ENCODE data around the gene PCDH8. TPM values are rescaled to one million over a fixed set of nuclear protein-coding genes. Genes with fewer than 3 reads are reported as not detected.

PCDH8 gene
- total and polyA plus RNA-seq, 2 of the 4 experiments (the other 2 are of a cell fraction), result not detected

DNA sequence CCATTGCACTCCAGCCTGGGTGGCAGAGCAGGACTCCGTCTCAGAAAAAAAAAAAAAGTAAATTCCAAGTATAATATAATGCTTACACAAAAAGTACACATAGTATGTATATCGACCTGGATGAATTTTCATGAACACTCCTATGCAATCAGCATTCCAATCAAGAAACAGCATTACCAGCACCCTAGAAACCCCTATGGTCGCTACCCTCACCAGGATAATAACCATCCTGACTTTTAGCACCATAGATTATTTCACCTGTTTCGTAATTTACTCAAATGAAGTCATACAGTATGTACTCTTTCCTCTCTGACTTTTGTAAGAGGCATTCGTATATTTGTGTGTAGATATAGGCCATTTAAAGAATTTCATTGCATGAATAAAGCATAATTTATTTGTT, 47.6 kb downstream of the PCDH8 start:
- no peak overlapping the region for H4K91ac ChIP-seq (ENCODE audit: insufficient read depth, low read depth, low read length)
- no peak overlapping the region for H3K14ac ChIP-seq (replicated peaks; ENCODE audit: low read depth, low read length)
- H2AK5ac ChIP-seq (ENCODE audit: low read depth, low read length), result no peak overlapping the region
- TF ChIP-seq BHLHE40 (IDR thresholded peaks at IDR 0.05; ENCODE audit: low read depth, low read length) (no peak), SMC3 (IDR thresholded peaks at IDR 0.05; ENCODE audit: low read depth, low read length) (no peak), RCOR1 (IDR thresholded peaks at IDR 0.05; ENCODE audit: insufficient replicate concordance, low read length) (no peak), POLR2A (IDR thresholded peaks at IDR 0.05; ENCODE audit: low read depth, low read length) (no peak), RAD21 (IDR thresholded peaks at IDR 0.05; ENCODE audit: low read length) (no peak), MAFK (IDR thresholded peaks at IDR 0.05; ENCODE audit: low read depth, low read length) (no peak), CEBPB (IDR thresholded peaks at IDR 0.05; ENCODE audit: low read depth, low read length) (no peak), NFE2L2 (IDR thresholded peaks at IDR 0.05; ENCODE audit: low read depth, low read length) (no peak), FOS (IDR thresholded peaks at IDR 0.05; ENCODE audit: low read depth, low read length) (no peak), RFX5 (IDR thresholded peaks at IDR 0.05; ENCODE audit: low read depth, low read length) (no peak), MXI1 (IDR thresholded peaks at IDR 0.05; ENCODE audit: borderline replicate concordance, low read depth, low read length) (no peak), CHD1 (IDR thresholded peaks at IDR 0.05; ENCODE audit: low read depth, low read length) (no peak), MAZ (IDR thresholded peaks at IDR 0.05; ENCODE audit: borderline replicate concordance, low read depth, low read length) (no peak)
- TF ChIP-seq, protein P1, sequence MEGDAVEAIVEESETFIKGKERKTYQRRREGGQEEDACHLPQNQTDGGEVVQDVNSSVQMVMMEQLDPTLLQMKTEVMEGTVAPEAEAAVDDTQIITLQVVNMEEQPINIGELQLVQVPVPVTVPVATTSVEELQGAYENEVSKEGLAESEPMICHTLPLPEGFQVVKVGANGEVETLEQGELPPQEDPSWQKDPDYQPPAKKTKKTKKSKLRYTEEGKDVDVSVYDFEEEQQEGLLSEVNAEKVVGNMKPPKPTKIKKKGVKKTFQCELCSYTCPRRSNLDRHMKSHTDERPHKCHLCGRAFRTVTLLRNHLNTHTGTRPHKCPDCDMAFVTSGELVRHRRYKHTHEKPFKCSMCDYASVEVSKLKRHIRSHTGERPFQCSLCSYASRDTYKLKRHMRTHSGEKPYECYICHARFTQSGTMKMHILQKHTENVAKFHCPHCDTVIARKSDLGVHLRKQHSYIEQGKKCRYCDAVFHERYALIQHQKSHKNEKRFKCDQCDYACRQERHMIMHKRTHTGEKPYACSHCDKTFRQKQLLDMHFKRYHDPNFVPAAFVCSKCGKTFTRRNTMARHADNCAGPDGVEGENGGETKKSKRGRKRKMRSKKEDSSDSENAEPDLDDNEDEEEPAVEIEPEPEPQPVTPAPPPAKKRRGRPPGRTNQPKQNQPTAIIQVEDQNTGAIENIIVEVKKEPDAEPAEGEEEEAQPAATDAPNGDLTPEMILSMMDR (conservative IDR thresholded peaks at IDR 0.05; ENCODE audit: low read depth, low read length), result no peak
- TF ChIP-seq, protein P2, sequence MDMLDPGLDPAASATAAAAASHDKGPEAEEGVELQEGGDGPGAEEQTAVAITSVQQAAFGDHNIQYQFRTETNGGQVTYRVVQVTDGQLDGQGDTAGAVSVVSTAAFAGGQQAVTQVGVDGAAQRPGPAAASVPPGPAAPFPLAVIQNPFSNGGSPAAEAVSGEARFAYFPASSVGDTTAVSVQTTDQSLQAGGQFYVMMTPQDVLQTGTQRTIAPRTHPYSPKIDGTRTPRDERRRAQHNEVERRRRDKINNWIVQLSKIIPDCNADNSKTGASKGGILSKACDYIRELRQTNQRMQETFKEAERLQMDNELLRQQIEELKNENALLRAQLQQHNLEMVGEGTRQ (IDR thresholded peaks at IDR 0.05; ENCODE audit: low read depth, low read length), result no peak
- TF ChIP-seq, protein P3, sequence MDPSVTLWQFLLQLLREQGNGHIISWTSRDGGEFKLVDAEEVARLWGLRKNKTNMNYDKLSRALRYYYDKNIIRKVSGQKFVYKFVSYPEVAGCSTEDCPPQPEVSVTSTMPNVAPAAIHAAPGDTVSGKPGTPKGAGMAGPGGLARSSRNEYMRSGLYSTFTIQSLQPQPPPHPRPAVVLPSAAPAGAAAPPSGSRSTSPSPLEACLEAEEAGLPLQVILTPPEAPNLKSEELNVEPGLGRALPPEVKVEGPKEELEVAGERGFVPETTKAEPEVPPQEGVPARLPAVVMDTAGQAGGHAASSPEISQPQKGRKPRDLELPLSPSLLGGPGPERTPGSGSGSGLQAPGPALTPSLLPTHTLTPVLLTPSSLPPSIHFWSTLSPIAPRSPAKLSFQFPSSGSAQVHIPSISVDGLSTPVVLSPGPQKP (IDR thresholded peaks at IDR 0.05; ENCODE audit: borderline replicate concordance, low read depth, low read length), result no peak
- no peak overlapping the region for H2BK20ac ChIP-seq (ENCODE audit: low read depth, low read length)
- no peak overlapping the region for H2BK5ac ChIP-seq (ENCODE audit: low read depth, low read length, poor library complexity, severe bottlenecking)
- H3K79me1 ChIP-seq (ENCODE audit: low read depth in 1 of 2, low read length in 2 of 2), result no peaks in the 10 kb centered on the region
- no peaks in the 10 kb centered on the region for H3K27me3 ChIP-seq (ENCODE audit: control insufficient read depth, insufficient read depth, low read length)
- no peaks in the 10 kb centered on the region for H3K36me3 ChIP-seq (ENCODE audit: control insufficient read depth, insufficient read depth, low read length)
- no CpG with 5 or more reads among the region's 5 CpGs for WGBS, 2 experiments (ENCODE audit: extremely low coverage in 2 of 2, insufficient read length in 1 of 2)
- H3K4ac ChIP-seq (ENCODE audit: low read depth, low read length), result no peak overlapping the region
- H3K4me1 ChIP-seq (ENCODE audit: control insufficient read depth, insufficient read depth, low read length), result no peaks in the 10 kb centered on the region
- dilution Hi-C loops (cut with HindIII; ENCODE audit: low sequenced_read_pairs, unreplicated experiment) (no loop called here), intact Hi-C loops (cut with micrococcal nuclease) (no loop called here), in situ Hi-C loops (cut with MboI; ENCODE audit: low sequenced_read_pairs) (no loop called here)
- H2BK120ac ChIP-seq (ENCODE audit: low read depth, low read length), result no peak overlapping the region
- no peaks in the 10 kb centered on the region for H3K9me1 ChIP-seq (ENCODE audit: insufficient read depth, low read length)
- ChIA-PET CTCF (no interaction called here), POLR2A (ENCODE audit: unreplicated experiment) (no interaction called here)
- H3K18ac ChIP-seq (ENCODE audit: low read depth, low read length), result no peak overlapping the region
- H3K27ac ChIP-seq (ENCODE audit: insufficient read depth, low read length), result no peak overlapping the region
- no peak for DNase-seq
- H3K4me3 ChIP-seq (ENCODE audit: insufficient read depth, low read depth, low read length), result no peak overlapping the region
- no peak overlapping the region for H3K23ac ChIP-seq (ENCODE audit: low read depth, low read length)
- no peak overlapping the region for H3K4me2 ChIP-seq (ENCODE audit: low read depth, low read length)
- no peak overlapping the region for H2AK9ac ChIP-seq (replicated peaks; ENCODE audit: low read depth, low read length, poor library complexity)
- ATAC-seq (ENCODE audit: low read depth), result no peak
- no peak overlapping the region for H3K9ac ChIP-seq (ENCODE audit: low read depth, low read length)
- no TSS peak for BruUV-seq (replicated peaks)
- no peak overlapping the region for H2AFZ ChIP-seq (replicated peaks; ENCODE audit: low read length, poor library complexity)
- no peaks in the 10 kb centered on the region for H4K20me1 ChIP-seq (ENCODE audit: insufficient read depth, low read length)
- no peaks in the 10 kb centered on the region for H3K9me3 ChIP-seq (ENCODE audit: control insufficient read depth, insufficient read depth, low read length)
- no peak overlapping the region for H3K56ac ChIP-seq (ENCODE audit: extremely low read depth, insufficient read depth, low read length)
- H4K5ac ChIP-seq (ENCODE audit: low read depth, low read length), result no peak overlapping the region
- no peak overlapping the region for H4K8ac ChIP-seq (ENCODE audit: low read depth in 2 of 2, low read length in 2 of 2)
- no peak overlapping the region for H2BK15ac ChIP-seq (ENCODE audit: low read depth, low read length)
